ENCODE data around the gene ZIC4.
A peak's percentile ranks its signal among the peaks of the same experiment; 100 is the strongest.

Gene ZIC4

GRCh38 chr3:147417551-147418295 is 11.4 kb upstream of the ZIC4 start:
- no peak for DNase-seq

DNA sequence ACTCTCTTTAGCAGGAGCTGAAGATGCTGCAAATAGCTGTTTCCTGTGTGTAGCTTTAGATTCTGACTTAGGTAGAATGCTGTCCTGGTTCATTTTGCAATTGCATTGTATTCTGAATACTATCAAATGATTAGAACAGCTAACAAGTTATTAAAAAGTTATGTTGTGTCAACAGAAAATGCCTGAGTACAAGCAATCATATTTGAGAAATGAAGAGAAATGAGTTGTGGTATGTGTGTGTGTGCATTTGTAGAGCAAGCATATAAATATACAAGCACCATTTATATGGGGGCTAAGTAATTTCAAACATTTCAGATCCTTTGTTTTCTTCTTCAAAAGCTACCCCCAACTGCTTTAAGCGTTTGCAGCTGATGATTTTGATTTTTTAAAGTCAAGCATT is 10.6 kb upstream of the ZIC4 start:
- no peak for DNase-seq

DNA sequence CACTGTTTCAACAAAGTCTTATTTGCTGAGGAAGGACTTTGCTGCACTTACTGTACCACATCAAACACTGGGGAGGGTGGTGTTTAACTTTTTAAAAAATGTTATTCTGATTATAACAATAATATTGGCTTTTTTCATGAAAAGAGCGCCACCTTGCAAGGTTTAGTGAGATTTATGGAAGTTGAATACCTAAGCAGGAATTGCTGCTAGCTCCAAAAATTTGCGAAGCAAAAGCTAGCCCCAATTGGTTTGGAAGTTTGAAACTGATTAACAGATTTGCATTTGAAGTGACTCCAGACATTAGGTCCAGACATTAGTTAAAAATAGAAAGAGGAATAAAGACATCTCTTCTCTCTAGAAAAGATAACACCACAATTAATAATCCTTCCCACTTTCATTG is 9.5 kb upstream of the ZIC4 start:
- no peak for DNase-seq

DNA sequence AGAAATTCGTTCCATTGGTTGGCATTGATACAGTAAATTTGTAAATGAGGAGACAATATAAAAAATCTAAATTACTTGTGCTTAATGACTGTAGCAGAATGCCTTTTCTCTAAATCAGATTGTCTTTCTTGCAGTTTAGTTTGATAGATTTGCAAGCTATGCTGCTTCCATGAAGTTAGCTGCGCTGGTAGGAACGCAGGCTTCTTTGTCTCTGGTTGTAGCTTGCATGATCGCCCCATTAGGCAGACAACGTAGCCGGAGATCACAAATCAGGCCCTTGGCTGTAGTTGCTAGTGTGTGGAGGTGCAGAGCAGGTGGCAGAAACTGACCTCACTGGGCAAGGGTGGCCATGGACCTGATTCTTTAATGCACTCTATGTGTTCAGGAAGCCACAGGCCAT is 8.9 kb upstream of the ZIC4 start:
- no peak for DNase-seq

- no peak for DNase-seq
Measured at GRCh38 chr3:147414390-147415138, 8.2 kb upstream of the ZIC4 start.

GRCh38 chr3:147413686-147414389 is 7.5 kb upstream of the ZIC4 start:
- DNase-seq = no peak

DNA sequence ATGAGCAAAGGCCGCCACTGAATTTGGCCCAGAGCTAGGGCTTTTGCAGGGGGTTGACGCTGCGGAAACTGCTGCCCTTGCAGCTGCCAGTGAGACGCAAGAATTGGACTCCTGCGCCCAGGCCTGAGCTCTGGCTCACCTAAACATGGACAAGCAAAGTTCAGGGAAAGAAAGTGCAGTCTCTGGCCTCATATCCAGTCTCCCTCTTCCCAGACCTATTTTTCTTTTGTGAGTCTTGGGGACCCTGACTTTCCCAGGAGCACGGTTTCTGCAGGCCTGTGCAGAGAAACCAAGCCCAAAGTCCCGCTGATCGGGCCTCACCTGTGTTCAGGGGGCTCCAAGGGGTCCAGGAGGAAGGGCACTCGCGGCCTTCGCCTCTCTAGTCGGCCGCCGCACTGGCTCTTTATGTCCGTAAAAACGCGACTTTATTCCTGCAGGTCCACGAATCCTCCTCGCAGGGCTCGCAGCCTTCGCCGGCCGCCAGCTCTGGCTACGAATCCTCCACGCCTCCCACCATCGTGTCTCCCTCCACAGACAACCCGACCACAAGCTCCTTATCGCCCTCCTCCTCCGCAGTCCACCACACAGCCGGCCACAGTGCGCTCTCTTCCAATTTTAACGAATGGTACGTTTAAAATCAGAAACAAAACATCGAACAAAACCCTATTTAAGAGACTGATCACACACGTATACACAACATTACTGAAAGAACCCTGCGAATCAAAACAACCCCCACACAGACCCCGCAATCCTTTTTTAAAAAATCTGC is 6.8 kb upstream of the ZIC4 start:
- DNase-seq = no peak

GRCh38 chr3:147412261-147412916 is 6.0 kb upstream of the ZIC4 start:
- DNase-seq = no peak

DNA sequence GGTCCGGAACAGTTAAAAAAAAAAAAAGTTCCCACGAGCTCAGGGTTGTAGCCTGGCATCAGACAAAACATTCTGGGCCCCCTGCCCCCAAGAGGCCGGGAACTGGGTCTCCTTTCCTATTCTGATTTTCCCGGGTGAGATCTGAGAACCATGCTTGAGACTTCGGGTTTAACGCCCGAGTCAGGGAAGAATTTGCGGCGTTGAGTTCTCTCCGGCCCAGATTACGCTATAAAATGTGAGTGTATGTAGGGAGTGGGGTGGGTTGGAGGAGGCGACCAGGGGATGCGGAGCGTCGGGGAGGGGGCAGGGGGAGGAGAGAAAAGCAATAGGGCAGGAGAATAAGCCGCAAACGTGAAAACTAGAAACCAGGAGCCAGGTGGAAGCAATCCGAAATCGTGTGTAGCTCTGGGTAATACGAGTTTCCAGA is 5.5 kb upstream of the ZIC4 start:
- DNase-seq = no peak

- DNase-seq = peak in 1 of 2 experiments; percentile 39
Measured at GRCh38 chr3:147411238-147411814, 5.0 kb upstream of the ZIC4 start.

GRCh38 chr3:147410526-147411237 is 4.3 kb upstream of the ZIC4 start:
- DNase-seq = no peak

GRCh38 chr3:147410116-147410525 is 3.8 kb upstream of the ZIC4 start:
- DNase-seq = no peak

GRCh38 chr3:147409143-147410115 is 3.1 kb upstream of the ZIC4 start, which contains the start of gene ZIC1:
Gene ZIC1, plus strand, starts transcription at chr3:147409365. Its CDS starts 748 bp downstream, at chr3:147410113.
- no peak for DNase-seq

GRCh38 chr3:147408188-147409100 is 2.1 kb upstream of the ZIC4 start:
- no peak for DNase-seq

DNA sequence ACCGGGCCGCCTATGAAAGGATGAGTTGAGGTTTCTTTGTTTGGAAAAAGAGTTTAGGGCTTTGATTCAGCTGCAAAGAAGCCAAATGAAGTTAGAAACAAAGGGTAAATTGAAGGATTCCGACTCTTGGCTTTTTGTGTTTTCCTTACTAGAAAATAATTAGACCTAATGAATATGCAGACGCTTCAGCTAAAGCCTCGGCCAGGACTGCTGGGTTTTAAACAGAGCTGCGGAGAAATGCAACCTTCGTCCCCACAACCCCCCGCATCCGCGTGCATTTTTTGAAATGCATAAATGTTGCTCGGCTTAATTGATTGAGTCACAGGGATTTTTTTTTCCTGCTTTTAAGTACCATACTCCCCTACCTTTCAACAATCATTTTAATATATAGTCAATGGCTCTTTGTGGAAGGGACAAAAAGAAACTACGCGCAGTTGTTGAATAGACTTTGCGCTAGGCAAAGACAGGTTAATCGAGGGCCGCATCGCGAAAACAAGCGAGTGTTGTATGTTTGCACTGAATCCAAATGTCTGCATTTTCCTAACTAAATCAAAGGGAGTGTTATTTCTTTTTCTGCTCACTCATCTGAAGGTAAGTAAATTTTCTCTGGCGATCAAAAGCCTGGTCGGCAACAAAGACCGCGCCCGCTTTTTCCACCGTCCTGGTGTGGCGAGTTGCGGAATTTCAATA is 1.3 kb upstream of the ZIC4 start:
- DNase-seq = no peak

DNA sequence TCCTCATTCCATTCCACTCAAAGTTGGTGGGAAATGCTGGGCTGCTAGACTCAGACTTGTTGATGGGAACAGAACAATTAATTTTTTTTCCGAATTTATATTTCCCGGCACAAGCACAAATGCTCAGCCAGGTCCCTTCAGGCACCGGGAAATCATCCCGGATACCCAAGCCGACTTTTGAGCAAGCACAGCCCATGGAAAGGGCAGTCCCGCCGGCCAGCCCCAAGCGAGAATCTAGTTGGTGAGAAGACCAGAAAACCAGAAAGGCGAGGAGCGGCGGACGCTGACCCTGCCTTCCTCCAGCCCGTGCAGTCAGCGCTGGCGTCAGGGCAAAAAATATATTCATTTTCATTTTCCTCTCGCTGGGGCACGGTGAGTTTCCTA is 763 bp upstream of the ZIC4 start:
- DNase-seq = no peak

- no peak for DNase-seq
Measured at GRCh38 chr3:147405231-147406027, 914 bp downstream of the ZIC4 start.
